ENCODE measurements around the gene RNF182. TPM values are rescaled to one million over a fixed set of nuclear protein-coding genes. Genes with fewer than 3 reads are reported as not detected.

RNF182 gene
- total RNA-seq, 2 donors from 2014 or later: 0.16 to 0.25 TPM

- DNase-seq: no peak
- Mint-ChIP-seq H3K4me1 (no peaks in the 10 kb centered on the region), H3K27me3 (peaks cover 71% of the 10 kb centered on the region), H3K27ac (no peak overlapping the region), H3K4me3 (no peak overlapping the region), H3K36me3 (ENCODE audit: low read depth) (peaks cover 6% of the 10 kb centered on the region)
- no peaks in the 10 kb centered on the region for H3K9me3 ChIP-seq (ENCODE audit: control insufficient read depth, low read length, poor library complexity, severe bottlenecking)
- no peak for ATAC-seq
Measured at GRCh38 chr6:13986700-13987399, 62.1 kb downstream of the RNF182 start.

GRCh38 chr6:13987400-13987865 lies 62.7 kb downstream of the RNF182 start:
- DNase-seq (no peak), ATAC-seq (no peak)
- Mint-ChIP-seq H3K36me3 (ENCODE audit: low read depth) (peaks cover 6% of the 10 kb centered on the region), H3K4me1 (no peaks in the 10 kb centered on the region), H3K4me3 (no peak overlapping the region), H3K27me3 (peaks cover 65% of the 10 kb centered on the region), H3K27ac (no peak overlapping the region)
- no peaks in the 10 kb centered on the region for H3K9me3 ChIP-seq (ENCODE audit: control insufficient read depth, low read length, poor library complexity, severe bottlenecking)

- ATAC-seq (no peak), DNase-seq (no peak)
- no peaks in the 10 kb centered on the region for H3K9me3 ChIP-seq (ENCODE audit: control insufficient read depth, low read length, poor library complexity, severe bottlenecking)
- no peak overlapping the region for H3K27ac Mint-ChIP-seq
- peaks cover 60% of the 10 kb centered on the region for H3K27me3 Mint-ChIP-seq
- H3K4me1 Mint-ChIP-seq: no peaks in the 10 kb centered on the region
- no peak overlapping the region for H3K4me3 Mint-ChIP-seq
- peaks cover 4% of the 10 kb centered on the region for H3K36me3 Mint-ChIP-seq (ENCODE audit: low read depth)
Measured at GRCh38 chr6:13988049-13988738, 63.4 kb downstream of the RNF182 start.

GRCh38 chr6:13988908-13989307 lies 64.2 kb downstream of the RNF182 start:
- no peaks in the 10 kb centered on the region for H3K9me3 ChIP-seq (ENCODE audit: control insufficient read depth, low read length, poor library complexity, severe bottlenecking)
- no peak for ATAC-seq
- Mint-ChIP-seq H3K27me3 (peaks cover 59% of the 10 kb centered on the region), H3K27ac (no peak overlapping the region), H3K4me3 (no peak overlapping the region), H3K4me1 (no peaks in the 10 kb centered on the region), H3K36me3 (ENCODE audit: low read depth) (peaks cover 3% of the 10 kb centered on the region)
- DNase-seq: no peak

GRCh38 chr6:13989496-13990144 lies 64.9 kb downstream of the RNF182 start:
- H3K36me3 Mint-ChIP-seq (ENCODE audit: low read depth): peaks cover under 1% of the 10 kb centered on the region
- peaks cover 57% of the 10 kb centered on the region for H3K27me3 Mint-ChIP-seq

GRCh38 chr6:13990796-13991195 lies 66.0 kb downstream of the RNF182 start:
- no peak overlapping the region for H3K4me3 Mint-ChIP-seq
- no peak overlapping the region for H3K27ac Mint-ChIP-seq
- H3K36me3 Mint-ChIP-seq (ENCODE audit: low read depth): peaks cover 2% of the 10 kb centered on the region
- no peaks in the 10 kb centered on the region for H3K4me1 Mint-ChIP-seq
- no peaks in the 10 kb centered on the region for H3K9me3 ChIP-seq (ENCODE audit: control insufficient read depth, low read length, poor library complexity, severe bottlenecking)
- no peak for DNase-seq
- no peak for ATAC-seq
- peaks cover 62% of the 10 kb centered on the region for H3K27me3 Mint-ChIP-seq

More at GRCh38 chr6:13989496-13990144, 64.9 kb downstream of the RNF182 start:
- no peaks in the 10 kb centered on the region for H3K9me3 ChIP-seq (ENCODE audit: control insufficient read depth, low read length, poor library complexity, severe bottlenecking)
- no peaks in the 10 kb centered on the region for H3K4me1 Mint-ChIP-seq
- no peak for ATAC-seq
- no peak overlapping the region for H3K4me3 Mint-ChIP-seq
- no peak overlapping the region for H3K27ac Mint-ChIP-seq
- DNase-seq: no peak

- Mint-ChIP-seq H3K27ac (no peak overlapping the region), H3K27me3 (peaks cover 59% of the 10 kb centered on the region), H3K4me1 (no peaks in the 10 kb centered on the region), H3K36me3 (ENCODE audit: low read depth) (peaks cover 2% of the 10 kb centered on the region), H3K4me3 (no peak overlapping the region)
- no peaks in the 10 kb centered on the region for H3K9me3 ChIP-seq (ENCODE audit: control insufficient read depth, low read length, poor library complexity, severe bottlenecking)
- DNase-seq (no peak), ATAC-seq (no peak)
Measured at GRCh38 chr6:13991393-13991792, 66.6 kb downstream of the RNF182 start.

GRCh38 chr6:13992417-13993055 lies 67.8 kb downstream of the RNF182 start:
- no peak for ATAC-seq

GRCh38 chr6:13993416-13993815 lies 68.7 kb downstream of the RNF182 start:
- Mint-ChIP-seq H3K4me1 (no peaks in the 10 kb centered on the region), H3K27ac (no peak overlapping the region), H3K36me3 (ENCODE audit: low read depth) (peaks cover 3% of the 10 kb centered on the region), H3K27me3 (peaks cover 57% of the 10 kb centered on the region), H3K4me3 (no peak overlapping the region)
- ATAC-seq (no peak), DNase-seq (no peak)
- no peaks in the 10 kb centered on the region for H3K9me3 ChIP-seq (ENCODE audit: control insufficient read depth, low read length, poor library complexity, severe bottlenecking)

More at GRCh38 chr6:13992417-13993055, 67.8 kb downstream of the RNF182 start:
- peaks cover 2% of the 10 kb centered on the region for H3K36me3 Mint-ChIP-seq (ENCODE audit: low read depth)
- no peak overlapping the region for H3K27ac Mint-ChIP-seq
- DNase-seq: no peak
- H3K9me3 ChIP-seq (ENCODE audit: control insufficient read depth, low read length, poor library complexity, severe bottlenecking): no peaks in the 10 kb centered on the region
- no peaks in the 10 kb centered on the region for H3K4me1 Mint-ChIP-seq
- H3K4me3 Mint-ChIP-seq: no peak overlapping the region
- H3K27me3 Mint-ChIP-seq: peaks cover 56% of the 10 kb centered on the region

- peaks cover 58% of the 10 kb centered on the region for H3K27me3 Mint-ChIP-seq
- H3K27ac Mint-ChIP-seq: no peak overlapping the region
- ATAC-seq (no peak), DNase-seq (no peak)
- peaks cover 6% of the 10 kb centered on the region for H3K36me3 Mint-ChIP-seq (ENCODE audit: low read depth)
- no peaks in the 10 kb centered on the region for H3K4me1 Mint-ChIP-seq
- no peaks in the 10 kb centered on the region for H3K9me3 ChIP-seq (ENCODE audit: control insufficient read depth, low read length, poor library complexity, severe bottlenecking)
- H3K4me3 Mint-ChIP-seq: no peak overlapping the region
Measured at GRCh38 chr6:13998356-13998755, 73.6 kb downstream of the RNF182 start.

GRCh38 chr6:14000901-14001300 lies 76.1 kb downstream of the RNF182 start:
- DNase-seq (no peak), ATAC-seq (no peak)
- H3K36me3 Mint-ChIP-seq (ENCODE audit: low read depth): peaks cover 6% of the 10 kb centered on the region
- no peaks in the 10 kb centered on the region for H3K4me1 Mint-ChIP-seq
- no peak overlapping the region for H3K4me3 Mint-ChIP-seq
- H3K27ac Mint-ChIP-seq: no peak overlapping the region
- H3K27me3 Mint-ChIP-seq: peaks cover 61% of the 10 kb centered on the region
- no peaks in the 10 kb centered on the region for H3K9me3 ChIP-seq (ENCODE audit: control insufficient read depth, low read length, poor library complexity, severe bottlenecking)

GRCh38 chr6:14001329-14002012 lies 76.7 kb downstream of the RNF182 start:
- DNase-seq (no peak), ATAC-seq (no peak)
- Mint-ChIP-seq H3K27me3 (peaks cover 60% of the 10 kb centered on the region), H3K4me3 (no peak overlapping the region), H3K36me3 (ENCODE audit: low read depth) (peaks cover 7% of the 10 kb centered on the region), H3K4me1 (no peaks in the 10 kb centered on the region), H3K27ac (no peak overlapping the region)
- no peaks in the 10 kb centered on the region for H3K9me3 ChIP-seq (ENCODE audit: control insufficient read depth, low read length, poor library complexity, severe bottlenecking)
